HL-60 (cell line): Measurements from ENCODE around the gene FARP2.

Source experiments
- CTCF ChIP-seq: IDR thresholded peaks from one replicate; pipeline ENCODE4 v1.5.1; 2011; ENCODE audit warnings: low read length, control low read depth, inconsistent platforms; ENCODE audit not compliant: insufficient read depth
- POLR2AphosphoS5 ChIP-seq: IDR thresholded peaks from 2 replicates; pipeline ENCODE4 v1.6.1; 2012; ENCODE audit warnings: low read depth
- SPI1 ChIP-seq: IDR thresholded peaks from 2 replicates; pipeline ENCODE4 v1.6.1; 2012; ENCODE audit warnings: low read depth, mild to moderate bottlenecking, borderline replicate concordance

DNA sequence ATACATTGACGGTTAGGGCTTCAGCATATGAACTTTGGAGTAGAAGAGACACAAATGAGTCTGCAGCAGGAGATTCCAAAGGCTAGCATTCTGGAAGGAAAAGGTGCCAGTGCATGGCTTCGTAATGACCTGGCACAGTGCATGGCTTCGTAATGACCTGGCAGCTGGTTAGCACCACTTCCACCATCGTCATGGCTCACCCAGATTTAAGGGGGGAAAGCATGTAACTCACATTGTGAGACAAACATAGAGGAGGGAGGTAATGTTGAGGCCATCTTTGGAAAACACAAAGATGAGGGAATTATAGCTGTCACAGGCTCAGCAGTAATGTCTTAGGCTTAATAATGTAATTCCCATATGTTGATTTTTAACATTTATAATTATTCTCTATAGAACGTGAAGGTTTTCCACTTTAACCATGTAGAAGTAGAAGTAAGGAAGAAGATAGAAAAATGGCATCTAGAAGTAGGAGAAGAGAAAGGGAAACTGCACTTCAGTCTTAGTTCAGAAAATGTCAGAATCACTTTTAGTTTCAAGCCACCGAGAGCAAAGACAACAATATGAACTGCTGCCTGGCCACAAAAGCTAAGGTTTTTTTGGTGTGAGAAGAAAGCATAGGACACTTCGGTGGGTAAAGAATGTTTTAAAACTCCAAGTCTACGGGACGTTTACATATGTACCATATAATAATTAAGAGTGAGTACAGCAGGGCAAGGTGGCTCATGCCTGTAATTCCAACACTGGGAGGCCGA, 159.1 kb downstream of the FARP2 start:
- no peak for TF ChIP-seq CTCF
- no peak for TF ChIP-seq POLR2AphosphoS5
- no peak for TF ChIP-seq SPI1
